Heart right ventricle (tissue), 16 donors: Measurements from ENCODE around the gene PCIF1. TPM values are rescaled to one million over a fixed set of nuclear protein-coding genes. Genes with fewer than 3 reads are reported as not detected.

ENCODE experiments used
- ATAC-seq, 8 donors: fragments of 200-7000 bp; cut with Tn5 transposase; one replicate each; pipeline ENCODE4 v1.9.1; 2020; ENCODE audit warnings: mild to moderate bottlenecking in 8 of 8, moderate library complexity in 8 of 8, moderate number of reproducible peaks in 1 of 8
- DNase-seq, 2 donors: peaks; one replicate each; pipeline ENCODE4 v3.0.0-alpha.2; 2020
- H3K27ac ChIP-seq, 10 donors: fragments of 200-600 bp; sonication (generic) in 2 of 10; one replicate each; pipeline versions ENCODE4 v1.5.0 to v1.8.0; 2020 to 2022; ENCODE audit warnings: mild to moderate bottlenecking in 3 of 10
- H3K27me3 ChIP-seq, 7 donors: fragments of 200-600 bp; one replicate each; pipeline ENCODE4 v1.8.0; 2021 to 2022; ENCODE audit warnings: mild to moderate bottlenecking in 2 of 7
- H3K36me3 ChIP-seq, 9 donors: fragments of 200-600 bp; sonication (generic) in 1 of 9; one replicate each; pipeline versions ENCODE4 v1.5.0 to v1.8.0; 2020 to 2022; ENCODE audit warnings: mild to moderate bottlenecking in 2 of 9
- H3K4me1 ChIP-seq, 9 donors: fragments of 200-600 bp; sonication (generic) in 1 of 9; one replicate each; pipeline versions ENCODE4 v1.5.0 to v1.8.0; 2020 to 2022; ENCODE audit warnings: mild to moderate bottlenecking in 4 of 9
- H3K4me3 ChIP-seq, 10 donors: fragments of 200-600 bp; sonication (generic) in 2 of 10; one replicate each; pipeline versions ENCODE4 v1.5.0 to v1.8.0; 2020 to 2022; ENCODE audit warnings: mild to moderate bottlenecking in 7 of 10, moderate library complexity in 2 of 10
- H3K9me3 ChIP-seq, 11 donors: fragments of 200-600 bp in 10 of 11; sonication (generic) in 2 of 11; one replicate each; pipeline versions ENCODE4 v1.5.0 to v1.8.0; 2013 to 2022; ENCODE audit warnings: mild to moderate bottlenecking in 2 of 11, control low read depth in 1 of 11, moderate library complexity in 1 of 11
- CTCF ChIP-seq, 9 donors: fragments of 200-600 bp; sonication (generic) in 2 of 9; IDR thresholded peaks; one replicate each; pipeline versions ENCODE4 v1.5.0 to v1.8.0; 2021 to 2022; ENCODE audit warnings: antibody characterized with exemption in 9 of 9, mild to moderate bottlenecking in 5 of 9, moderate library complexity in 1 of 9
- WGBS, 2 donors: extraction: QIAGEN DNeasy Blood & Tissue Kit; methylation state at CpG; one replicate each; pipeline ENCODE4 v1.1.7; 2013; ENCODE audit warnings: inconsistent platforms in 1 of 2; 5-methylcytosine and 5-hydroxymethylcytosine counted together
- intact Hi-C, 10 donors: fragments of 100-400 bp; cut with DNase I; formaldehyde crosslinking; loops; one replicate each; pipeline versions ENCODE4 v1.11.1 to v1.14.2; 2022
- polyA plus RNA-seq, 2 donors: library from polyadenylated mRNA; stranded (reverse); fragments of 200-250 nt; gene quantifications; one replicate each; pipeline ENCODE4 v1.2.3, GENCODE V29; 2013
- total RNA-seq, 10 donors: library from RNA; stranded (reverse); fragmentation: NEBNext Ultra II Directional in 3 of 10; extraction: Animal tissue kit (Norgen Biotek cat#: 25700) in 3 of 10; gene quantifications; one replicate each; pipeline versions ENCODE4 v1.2.1 to v1.2.4, GENCODE V29; 2021 to 2023
- donor health status: Arrhythmogenic right ventricular cardiomyopathy.
- donor health status: ischemic (EF 13 %, LVEDD 7.1; RV severe dilation, severe dysfunction).
- donor health status: healthy with polysubstance abuse.
- donor health status: DM: no; HTN: yes; CAD: no.
- donor health status: DM: no; HTN: no; CAD: no.
- donor health status: ischemic (EF 25% LVEDD 6.9; RV normal size, moderate dysfunction).
- donor health status: ischemic (EF 25% LVEDD 5.7; RV mildly dilated, moderate dysfunction).
- donor health status: healthy.
- donor health status: DM: yes; HTN: yes; CAD: no.
- donor health status: Ischemic cardiomyopathy.
- donor health status: ischemic (EF 35%, LVEDD 5.7; RV mildly dilated, moderate dysfunction).
- donor health status: nonischemic (EF 11% LVEDD 7.7; RV severe dilation, severe dysfunction).
- donor health status: DM: yes; HTN: yes; CAD: no.
- donor health status: PGD.
- donor health status: ischemic (EF 29% LVEDD 5.4; RV normal size, mild dysfunction).
- donor health status: nonischemic (EF 23%, LVEDD 6.1; RV moderate dilation, normal function).

The PCIF1 gene
- total and polyA plus RNA-seq, 12 donors = 20.8 to 33.1 (median 27.4) TPM

GRCh38 chr20:45962031-45962755, 27.7 kb downstream of the PCIF1 start:
- 92 to 94% methylated on average over 26 of the region's 26 CpGs for WGBS, 2 donors
- no peak overlapping the region for H3K4me3 ChIP-seq
- H3K27ac ChIP-seq = no peak overlapping the region
- TF ChIP-seq CTCF (IDR thresholded peaks at IDR 0.05) = no peak
- H3K9me3 ChIP-seq = peaks cover 0 to 6% (median 0%) of the 10 kb centered on the region in 11 donors
- no peaks in the 10 kb centered on the region for H3K4me1 ChIP-seq
- peaks cover 1 to 100% (median 92%) of the 10 kb centered on the region in 9 donors for H3K36me3 ChIP-seq
- no peak for DNase-seq
- no peak for ATAC-seq
- intact Hi-C loops = loop anchor here in 7 of 10 donors (5.0 to 10.0 kb wide), 6 partner anchors 67 to 157 kb away; partner anchors contain the start of genes TNNC2 (in 4 of the 7), CTSA (in 1 of the 7), NEURL2 (in 1 of the 7) and SNX21 (in 1 of the 7)
- H3K27me3 ChIP-seq = no peaks in the 10 kb centered on the region

GRCh38 chr20:45963059-45964005, 28.8 kb downstream of the PCIF1 start:
- H3K36me3 ChIP-seq = peaks cover 9 to 100% (median 91%) of the 10 kb centered on the region in 9 donors
- peak in 7 of 9 donors; percentile 21 to 54 (median 40) for TF ChIP-seq CTCF (IDR thresholded peaks at IDR 0.05)

GRCh38 chr20:45964006-45964400, 29.5 kb downstream of the PCIF1 start:
- no peak overlapping the region for H3K4me3 ChIP-seq
- H3K36me3 ChIP-seq = peaks cover 9 to 100% (median 84%) of the 10 kb centered on the region in 9 donors
- peaks cover 0 to 7% (median 0%) of the 10 kb centered on the region in 9 donors for H3K4me1 ChIP-seq
- H3K9me3 ChIP-seq = peaks cover 0 to 2% (median 0%) of the 10 kb centered on the region in 11 donors
- H3K27ac ChIP-seq = no peak overlapping the region
- DNase-seq (no peak), ATAC-seq (no peak)
- TF ChIP-seq CTCF (IDR thresholded peaks at IDR 0.05) = no peak
- H3K27me3 ChIP-seq = no peaks in the 10 kb centered on the region
- intact Hi-C loops = loop anchor here in 7 of 10 donors (5.0 to 10.0 kb wide), 6 partner anchors 69 to 159 kb away; partner anchors contain the start of genes TNNC2 (in 4 of the 7), CTSA (in 1 of the 7), NEURL2 (in 1 of the 7) and SNX21 (in 1 of the 7)
- 81 to 82% methylated on average over 9 of the region's 9 CpGs for WGBS, 2 donors

More at GRCh38 chr20:45963059-45964005, 28.8 kb downstream of the PCIF1 start:
- intact Hi-C loops = loop anchor here in 7 of 10 donors (5.0 to 10.0 kb wide), 6 partner anchors 69 to 159 kb away; partner anchors contain the start of genes TNNC2 (in 4 of the 7), CTSA (in 1 of the 7), NEURL2 (in 1 of the 7) and SNX21 (in 1 of the 7)
- WGBS, 2 donors = 87% methylated on average over 34 of the region's 34 CpGs
- DNase-seq (no peak), ATAC-seq (peak in 3 of 8 donors; percentile 6 to 20 (median 13))
- Histone ChIP-seq H3K4me3 (no peak overlapping the region), H3K4me1 (peaks cover 0 to under 1% (median 0%) of the 10 kb centered on the region in 9 donors), H3K27ac (no peak overlapping the region), H3K27me3 (no peaks in the 10 kb centered on the region), H3K9me3 (peaks cover 0 to 6% (median 0%) of the 10 kb centered on the region in 11 donors)
